Adrenal gland (tissue), 5 donors: Measurements from ENCODE around the gene ZNF148.

Source experiments
- CTCF ChIP-seq, 6 experiments: fragments of 450-650 bp in 4 of 6; fragments of 200-600 bp in 2 of 6; sonication (generic) in 1 of 6; IDR thresholded peaks; 1 replicate in 5 of 6; 2 replicates in 1 of 6; pipeline versions ENCODE4 v1.5.1 to v1.8.0; 2016 to 2021; ENCODE audit warnings: antibody characterized with exemption in 6 of 6, mild to moderate bottlenecking in 2 of 6, moderate library complexity in 1 of 6
- POLR2A ChIP-seq, 2 donors: fragments of 450-650 bp; IDR thresholded peaks; one replicate each; pipeline ENCODE4 v1.6.1; 2017; ENCODE audit warnings: antibody characterized with exemption in 2 of 2, mild to moderate bottlenecking in 2 of 2, moderate library complexity in 1 of 2
- donor health status: DM: no; HTN: no; CAD: no.

- no peak for TF ChIP-seq POLR2A (IDR thresholded peaks at IDR 0.05)
- TF ChIP-seq CTCF (IDR thresholded peaks at IDR 0.05): no peak
Observed at GRCh38 chr3:125357837-125358236, 17.3 kb downstream of the ZNF148 start.
